8988T (cell line): ENCODE measurements around the gene IL2RA.
"Not testable (repeated sequence)": the region's sequence is repeated elsewhere in the genome, so short reads cannot be mapped to it uniquely, and the experiment has no call there.

Experiments
- DNase-seq: peaks from one replicate; pipeline ENCODE4 v3.0.0; 2011

The IL2RA gene

DNA sequence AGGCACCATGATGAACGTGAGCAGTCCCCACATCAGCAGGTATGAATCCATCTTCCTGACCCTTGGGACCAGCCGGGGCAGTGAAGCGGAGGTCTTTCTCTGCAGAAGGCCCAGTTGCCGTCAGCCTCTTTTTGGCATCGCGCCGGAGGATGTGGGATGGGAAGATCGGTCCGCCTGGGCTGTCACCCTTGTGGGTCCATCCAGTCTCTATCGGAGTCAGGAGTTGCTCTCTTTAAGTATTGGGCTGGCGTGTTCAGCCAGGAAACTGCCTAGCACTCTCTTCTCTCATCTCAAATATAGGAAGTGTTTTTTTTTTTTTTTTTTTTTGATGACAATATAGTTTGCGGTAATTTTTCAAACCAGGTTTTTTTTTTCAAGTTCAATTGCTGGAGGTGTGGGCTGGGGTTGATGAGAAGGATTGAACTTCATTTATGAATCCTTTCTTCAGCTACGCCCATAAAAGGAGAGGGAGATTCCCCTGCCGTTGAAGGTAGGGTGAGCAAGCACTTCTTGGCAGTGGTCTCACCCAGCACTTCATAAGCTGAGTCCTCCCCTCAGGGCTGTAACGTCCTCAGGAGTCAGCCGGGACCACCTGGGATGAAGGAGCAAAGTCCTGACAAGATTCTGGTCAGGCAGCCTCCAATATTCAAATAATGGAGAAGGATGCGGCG is at the start of gene IL2RA:
Gene IL2RA, minus strand, starts transcription at position 267 of the 671 bp plus-strand sequence. Its CDS starts 216 bp downstream, at position 51.
- DNase-seq: no peak

DNA sequence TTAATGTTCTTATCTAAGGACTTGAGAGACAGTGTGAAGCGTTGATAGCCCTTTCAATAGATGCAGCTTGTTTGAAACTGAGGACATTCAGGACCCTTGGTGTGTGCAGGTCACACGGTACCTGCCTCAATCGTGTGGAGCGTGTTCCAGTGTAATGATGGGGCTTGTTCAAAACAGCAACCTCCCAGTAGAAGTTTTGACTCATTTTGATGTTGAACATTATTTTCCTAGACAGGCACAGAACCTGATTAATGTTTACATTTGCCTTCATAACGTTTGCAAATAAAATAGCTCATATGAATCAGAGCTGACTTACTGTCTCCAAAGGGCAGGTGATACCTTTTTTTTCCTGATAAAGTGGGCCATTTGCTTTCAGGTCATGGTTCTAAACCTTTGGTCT is 48.0 kb upstream of the IL2RA start:
- DNase-seq: no peak

DNA sequence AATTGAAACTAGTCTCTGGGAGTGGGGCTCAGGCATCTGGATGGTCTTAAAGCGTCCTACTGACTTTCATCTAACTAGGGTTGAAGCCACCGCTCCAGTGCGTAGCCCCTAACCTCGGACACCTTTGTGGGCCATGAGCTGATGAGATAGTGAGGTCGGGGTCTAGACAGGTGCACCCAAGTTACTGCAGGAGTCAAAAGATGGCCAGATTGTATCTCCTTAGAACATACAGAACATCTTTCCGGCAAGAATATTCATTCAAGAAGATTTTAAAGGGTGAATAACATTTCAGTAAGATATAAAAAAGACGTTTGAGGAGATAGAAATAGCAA is 47.2 kb upstream of the IL2RA start:
- DNase-seq: no peak

DNA sequence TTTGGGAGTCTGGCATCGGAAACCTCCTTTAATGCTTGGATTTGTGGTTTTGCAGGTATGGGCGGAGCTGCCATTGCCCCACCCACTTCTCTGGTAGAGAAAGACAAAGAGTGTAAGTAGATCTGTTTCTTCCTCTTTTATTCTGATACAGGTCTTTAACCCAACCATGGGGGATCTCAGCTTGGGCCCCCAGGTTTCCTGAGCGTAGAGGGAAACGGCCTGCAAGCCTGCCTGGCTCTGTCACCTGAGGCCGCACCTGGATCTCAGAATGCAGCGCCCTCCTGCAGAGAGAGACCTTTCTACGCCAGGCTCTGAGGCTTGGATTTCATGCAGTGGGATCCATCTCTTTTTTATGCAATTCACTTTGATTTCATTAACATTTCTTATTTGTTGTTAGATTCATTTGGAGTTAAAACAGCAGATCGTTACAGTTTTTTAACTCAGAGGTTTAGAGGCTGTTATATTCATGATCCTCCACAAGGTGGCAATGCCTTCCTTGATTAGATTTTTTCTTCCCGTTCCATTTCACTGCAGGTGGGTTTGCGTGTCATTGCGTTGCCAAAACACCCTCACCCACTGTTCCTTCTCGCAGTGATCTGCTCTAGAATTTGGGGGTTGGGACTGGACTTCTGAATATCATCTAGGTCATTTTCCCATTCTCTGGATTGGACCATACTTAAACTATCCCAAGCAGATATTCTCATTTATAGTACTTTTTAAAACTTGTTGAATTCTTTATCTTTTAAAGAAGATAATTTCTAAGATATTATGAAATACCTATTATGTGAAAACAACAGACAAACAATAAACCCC is 46.7 kb upstream of the IL2RA start:
- DNase-seq: no peak

GRCh38 chr10:6108072-6108471 is 45.9 kb upstream of the IL2RA start:
- DNase-seq: no peak

GRCh38 chr10:6107616-6108015 is 45.4 kb upstream of the IL2RA start:
- DNase-seq: not testable (repeated sequence)

DNA sequence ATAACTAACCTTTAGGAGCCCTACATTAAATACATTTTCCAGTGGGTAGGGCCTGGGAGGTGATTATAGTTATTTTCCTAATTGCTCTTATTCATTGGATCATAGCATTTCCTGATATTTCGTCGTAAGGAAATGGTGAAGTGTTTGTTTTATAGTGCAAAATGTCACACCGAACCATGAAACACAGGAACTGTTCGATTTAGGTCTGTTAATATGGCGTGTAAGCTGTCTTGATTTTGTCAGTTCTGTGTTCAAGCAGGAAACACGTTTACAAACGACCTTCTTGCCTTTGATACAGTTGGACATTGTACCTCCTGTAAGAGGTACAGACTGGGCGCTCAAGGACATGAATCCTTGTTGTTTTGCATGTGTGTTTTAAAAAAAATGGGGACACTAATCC is 41.4 kb upstream of the IL2RA start:
- no peak for DNase-seq

GRCh38 chr10:6102128-6102527 is 40.0 kb upstream of the IL2RA start:
- no peak for DNase-seq

GRCh38 chr10:6101181-6101580 is 39.0 kb upstream of the IL2RA start:
- no peak for DNase-seq

GRCh38 chr10:6100370-6100769 is 38.2 kb upstream of the IL2RA start:
- no peak for DNase-seq

DNA sequence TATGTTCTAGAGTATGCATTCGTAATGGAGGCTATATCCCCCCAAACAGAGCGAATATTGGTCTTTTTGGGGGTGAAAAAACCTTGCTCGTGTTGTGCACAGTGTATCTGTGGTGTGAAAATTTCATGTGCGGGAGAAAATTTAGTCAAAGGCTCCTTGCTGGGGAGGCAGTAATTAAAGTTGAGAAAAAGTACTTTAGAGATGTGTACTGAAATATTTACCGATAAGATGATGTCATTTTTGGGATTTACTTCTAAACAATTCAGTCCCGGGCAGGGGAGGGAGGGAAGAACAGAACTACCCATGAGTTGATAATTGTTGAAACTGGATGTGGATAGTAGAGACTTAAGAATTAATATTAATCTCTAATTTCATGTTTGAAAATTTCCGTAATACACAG is 36.0 kb upstream of the IL2RA start:
- no peak for DNase-seq

- no peak for DNase-seq
Observed at GRCh38 chr10:6097063-6097462, 34.9 kb upstream of the IL2RA start.

DNA sequence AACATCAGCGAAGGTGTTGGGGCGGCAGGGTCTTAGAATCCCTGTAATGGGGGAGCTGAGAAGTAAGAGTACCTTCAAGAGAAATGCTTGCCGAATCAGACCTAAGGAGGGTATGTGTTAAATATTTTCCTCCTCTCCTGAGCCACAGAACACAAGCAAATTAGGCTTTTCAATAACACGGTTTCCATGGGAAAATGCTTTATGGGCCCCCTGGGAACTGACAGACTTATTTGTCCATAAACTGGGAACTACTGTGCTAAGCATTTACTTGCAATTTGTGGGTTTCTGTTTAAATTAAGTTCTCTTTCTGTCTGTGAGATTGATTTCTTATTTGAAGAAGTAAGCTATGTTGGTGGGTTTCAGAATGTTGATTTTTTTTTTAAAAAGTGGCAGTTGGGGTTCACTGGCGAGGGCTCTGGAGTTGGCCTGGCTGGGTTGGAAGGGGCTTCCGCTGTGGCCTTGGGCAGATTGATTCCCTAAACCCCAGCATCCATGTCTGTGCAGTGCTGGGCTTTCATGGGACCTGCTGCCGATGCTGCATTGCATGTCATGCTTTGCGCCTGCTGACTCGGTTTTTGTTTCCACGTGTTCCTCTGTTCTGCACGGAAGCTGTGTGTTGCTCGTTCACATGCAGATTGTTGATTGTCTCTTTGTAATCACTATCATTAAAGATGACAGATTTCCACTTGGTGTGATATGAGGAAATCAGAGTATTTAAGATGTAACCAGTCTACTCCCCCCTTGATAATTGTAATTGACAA is 33.8 kb upstream of the IL2RA start:
- no peak for DNase-seq

- no peak for DNase-seq
Observed at GRCh38 chr10:6092731-6093130, 30.6 kb upstream of the IL2RA start.

- DNase-seq: no peak
Observed at GRCh38 chr10:6091630-6092029, 29.5 kb upstream of the IL2RA start.

DNA sequence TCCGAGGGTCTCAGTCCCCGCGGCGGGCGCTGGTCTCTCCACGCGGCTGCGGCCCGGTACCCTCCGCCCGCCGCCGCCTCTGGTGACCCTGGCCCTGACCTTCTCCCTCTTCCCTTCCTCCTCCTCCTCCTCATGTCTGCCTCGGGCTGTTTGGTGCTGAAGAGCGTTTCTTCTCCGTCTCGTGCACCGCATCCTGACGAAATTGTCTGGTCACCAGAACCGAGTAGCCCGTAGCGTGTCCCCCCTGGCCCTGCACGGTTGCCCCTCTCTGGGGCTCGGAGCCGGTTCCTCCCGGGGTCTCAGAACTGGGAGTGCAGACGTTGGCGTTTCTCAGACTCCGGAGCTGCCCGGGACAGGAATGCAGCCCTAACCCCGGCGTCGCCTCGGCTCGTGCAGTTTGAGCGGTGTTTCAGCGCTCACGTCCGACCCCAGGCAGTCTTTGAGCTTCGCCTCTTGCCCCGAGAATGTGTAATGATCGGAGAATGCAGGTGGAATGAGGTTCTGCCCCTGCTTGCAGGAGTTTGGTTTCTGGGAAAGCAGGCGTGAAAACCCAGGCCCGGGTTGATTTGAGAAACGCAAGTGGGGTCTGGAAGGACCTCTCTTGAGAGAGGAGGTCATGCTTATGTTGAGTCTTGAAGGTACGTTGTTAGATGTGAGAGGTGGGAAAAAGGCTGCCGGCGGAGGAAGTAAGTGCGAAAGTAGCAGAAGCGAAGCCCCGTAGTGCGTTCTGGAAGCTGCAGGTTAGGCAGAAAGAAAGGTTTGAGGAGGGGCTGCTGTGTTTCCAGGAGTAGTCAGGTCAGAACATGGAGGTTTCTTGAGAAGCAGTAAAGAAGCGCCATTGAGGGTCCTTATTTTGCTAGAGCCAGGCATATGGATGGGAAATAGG is 27.4 kb upstream of the IL2RA start:
- DNase-seq: no peak

DNA sequence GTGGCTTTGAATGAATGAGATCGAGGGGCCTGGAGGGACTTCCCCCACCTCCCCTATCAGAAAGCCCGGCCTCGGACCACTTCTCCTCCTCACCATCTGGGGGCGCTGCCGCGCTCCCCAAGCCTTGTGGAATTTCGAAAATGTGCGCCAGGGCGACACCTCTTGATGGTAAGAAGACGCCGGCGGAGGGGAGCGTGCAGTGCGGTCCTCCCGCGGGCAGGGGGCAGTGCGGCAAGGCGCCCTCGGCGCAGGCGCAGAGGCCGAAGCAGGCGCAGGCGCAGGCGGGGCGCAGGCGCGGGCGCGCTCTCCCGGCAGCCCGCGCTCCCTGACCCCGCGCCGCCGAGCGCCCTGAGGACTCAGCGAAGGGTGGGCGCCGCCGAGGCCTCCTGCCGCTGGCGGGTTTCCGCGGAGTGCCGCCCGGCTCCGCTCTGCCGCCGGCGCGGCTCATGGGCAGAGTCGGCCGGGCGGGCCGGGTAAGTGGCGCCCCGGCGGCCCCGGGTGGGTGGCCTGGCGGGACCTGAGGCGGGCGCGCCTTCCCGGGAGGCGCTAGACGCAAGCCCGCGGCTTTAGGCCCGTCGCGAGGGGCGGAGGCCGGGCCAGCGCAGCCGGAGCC is 26.7 kb upstream of the IL2RA start, which contains the start of gene RBM17:
Gene RBM17, plus strand, starts transcription at position 314 of the 613 bp plus-strand sequence. CDS start 8,032 bp downstream, outside the sequence.
- DNase-seq: peak; percentile 75

GRCh38 chr10:6086375-6087233 is 24.4 kb upstream of the IL2RA start:
- DNase-seq: peak; percentile 49

- no peak for DNase-seq
Observed at GRCh38 chr10:6083523-6084475, 21.6 kb upstream of the IL2RA start.
